HG03460 (cell line): ENCODE measurements around the gene RFTN1.

Experiments used
- ATAC-seq: cut with Tn5 transposase; IDR thresholded peaks from one replicate; pipeline ENCODE4 v1.9.1; 2021; ENCODE audit not compliant: unreplicated experiment

RFTN1 gene

DNA sequence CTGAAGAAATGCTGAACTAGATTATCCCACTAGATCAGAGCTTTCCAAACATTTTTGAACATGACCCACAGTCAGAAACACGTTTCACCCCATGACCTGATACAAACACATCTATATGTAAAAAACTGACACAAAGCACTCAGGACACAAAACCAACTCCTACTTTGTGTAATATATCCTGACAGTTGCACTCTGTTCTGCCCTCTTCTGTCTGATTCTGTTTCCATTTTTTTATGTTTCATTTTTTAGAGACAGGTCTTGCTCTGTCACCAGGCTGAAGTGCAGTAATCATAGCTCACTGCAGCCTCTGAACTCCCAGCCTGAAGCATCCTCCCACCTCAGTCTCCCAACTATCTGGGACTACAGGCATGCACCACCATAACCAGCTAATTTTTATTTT is 15.8 kb upstream of the RFTN1 start:
- ATAC-seq: no peak

GRCh38 chr3:16528581-16528993 is 15.1 kb upstream of the RFTN1 start:
- ATAC-seq: no peak

GRCh38 chr3:16528106-16528505 is 14.6 kb upstream of the RFTN1 start:
- no peak for ATAC-seq

DNA sequence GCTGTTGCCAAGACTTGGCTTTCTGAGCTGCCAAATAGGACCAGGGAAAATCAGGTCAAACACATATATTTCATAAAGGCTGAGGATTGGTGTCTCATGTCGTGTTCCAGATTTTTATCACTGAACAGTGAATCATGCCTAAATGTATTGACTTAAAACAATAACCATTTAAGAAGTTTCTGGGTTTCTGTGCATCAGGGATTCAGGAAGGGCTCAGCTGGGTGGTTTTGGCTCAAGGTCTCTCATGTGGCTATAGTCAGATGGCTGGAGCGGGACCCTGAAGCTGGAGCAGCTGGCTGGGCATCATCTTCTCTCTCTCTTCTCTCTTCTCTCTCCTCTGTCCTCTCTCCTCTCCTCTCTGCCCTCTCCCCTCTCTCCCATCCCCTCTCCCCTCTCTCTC is 10.7 kb upstream of the RFTN1 start:
- no peak for ATAC-seq

- no peak for ATAC-seq
Observed at GRCh38 chr3:16523778-16524177, 10.3 kb upstream of the RFTN1 start.

GRCh38 chr3:16522834-16523233 is 9.3 kb upstream of the RFTN1 start:
- ATAC-seq: no peak

GRCh38 chr3:16520970-16521881 is 7.7 kb upstream of the RFTN1 start:
- ATAC-seq: peak; percentile 46

GRCh38 chr3:16520241-16520969 is 6.9 kb upstream of the RFTN1 start:
- no peak for ATAC-seq

DNA sequence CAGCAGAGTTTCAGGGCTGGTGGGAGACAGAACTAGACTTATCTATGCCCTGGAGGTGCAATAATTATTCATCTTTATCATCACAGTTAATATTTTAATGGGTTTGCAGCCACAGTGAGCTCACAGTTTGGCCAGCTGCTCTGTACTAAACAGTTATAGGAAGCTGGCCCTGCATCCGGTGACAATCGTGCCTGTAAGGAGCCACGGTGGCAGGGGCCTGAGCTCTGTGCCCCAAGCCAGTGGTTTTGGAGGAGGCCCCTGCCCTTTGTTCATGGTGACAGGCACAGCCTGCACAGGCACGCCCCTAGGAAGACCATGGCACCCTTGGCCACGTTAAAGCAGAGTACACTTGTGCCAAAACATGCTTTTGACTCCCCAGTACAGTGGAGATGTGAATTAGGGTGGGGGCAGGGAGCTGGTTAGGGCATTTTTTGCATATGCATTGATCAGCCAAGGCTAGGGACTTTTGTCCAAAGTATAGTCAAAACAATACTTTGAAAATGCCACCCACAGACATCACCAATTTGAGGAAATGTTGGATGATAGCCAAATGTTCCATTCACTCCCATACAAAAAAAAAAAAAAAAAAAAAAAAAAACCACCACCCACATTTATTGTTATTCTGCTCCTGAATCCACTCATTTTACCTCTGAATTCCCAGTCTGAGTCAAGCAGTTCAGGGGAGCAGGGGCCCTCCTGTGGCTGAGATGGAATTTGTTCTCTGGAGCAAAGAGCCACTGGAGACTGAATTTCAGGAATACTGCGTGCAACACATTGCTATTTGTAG is 3.4 kb upstream of the RFTN1 start:
- ATAC-seq: no peak

DNA sequence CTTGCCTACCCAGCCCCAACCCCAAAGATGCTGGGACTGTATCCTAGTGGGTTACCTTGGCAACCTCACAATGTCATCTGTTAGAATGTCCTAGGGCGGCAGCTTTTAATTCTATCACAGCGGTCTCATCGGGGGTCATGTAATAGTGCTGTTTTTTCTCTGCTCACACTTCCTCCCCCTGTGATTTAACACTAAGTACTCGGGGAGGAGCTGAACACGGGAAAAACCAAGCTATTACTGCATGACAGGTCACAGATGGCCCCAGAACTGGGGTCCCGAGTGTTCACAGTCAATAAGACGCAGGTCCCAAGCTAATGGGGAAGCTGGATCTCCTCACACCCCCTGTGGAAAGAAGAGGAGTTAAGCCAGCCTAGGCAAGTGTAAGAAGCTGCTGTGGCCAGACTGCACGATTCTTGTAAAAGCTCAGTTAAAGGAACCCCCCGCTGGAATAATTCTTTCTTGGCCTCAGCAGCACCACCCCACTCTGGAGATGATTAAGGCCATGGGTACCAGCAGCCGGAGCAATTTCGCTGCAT is 2.5 kb upstream of the RFTN1 start:
- ATAC-seq: no peak

DNA sequence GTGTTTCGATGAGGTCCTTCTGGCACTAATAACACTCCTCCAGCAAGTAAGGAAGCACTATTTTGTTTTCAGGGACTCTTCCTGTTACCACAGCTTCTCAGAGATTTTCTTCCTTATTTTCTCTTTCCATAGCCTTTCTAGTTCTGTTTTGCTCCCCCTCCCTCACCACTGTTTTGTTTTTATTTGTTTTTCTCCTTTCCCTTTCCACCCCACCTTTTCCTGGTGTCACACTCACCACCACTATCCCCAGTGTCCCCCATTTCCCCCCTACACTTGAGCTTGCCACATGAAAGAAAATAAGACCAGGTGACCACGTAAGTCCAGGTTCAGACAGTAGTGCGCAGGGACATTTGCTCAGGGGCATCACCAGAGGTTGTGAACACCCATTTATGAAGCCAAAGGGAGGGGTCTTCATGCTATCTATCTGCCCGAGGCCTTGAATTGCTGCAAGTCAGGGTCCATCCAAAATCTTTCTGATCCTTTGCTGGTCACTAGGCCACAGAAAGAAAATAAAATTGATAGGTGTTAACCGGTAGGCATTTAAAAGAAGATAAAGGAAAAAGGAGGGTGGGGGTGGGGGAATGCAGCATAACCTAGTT is 1.4 kb upstream of the RFTN1 start:
- no peak for ATAC-seq

- no peak for ATAC-seq
Observed at GRCh38 chr3:16514021-16514700, 662 bp upstream of the RFTN1 start.

DNA sequence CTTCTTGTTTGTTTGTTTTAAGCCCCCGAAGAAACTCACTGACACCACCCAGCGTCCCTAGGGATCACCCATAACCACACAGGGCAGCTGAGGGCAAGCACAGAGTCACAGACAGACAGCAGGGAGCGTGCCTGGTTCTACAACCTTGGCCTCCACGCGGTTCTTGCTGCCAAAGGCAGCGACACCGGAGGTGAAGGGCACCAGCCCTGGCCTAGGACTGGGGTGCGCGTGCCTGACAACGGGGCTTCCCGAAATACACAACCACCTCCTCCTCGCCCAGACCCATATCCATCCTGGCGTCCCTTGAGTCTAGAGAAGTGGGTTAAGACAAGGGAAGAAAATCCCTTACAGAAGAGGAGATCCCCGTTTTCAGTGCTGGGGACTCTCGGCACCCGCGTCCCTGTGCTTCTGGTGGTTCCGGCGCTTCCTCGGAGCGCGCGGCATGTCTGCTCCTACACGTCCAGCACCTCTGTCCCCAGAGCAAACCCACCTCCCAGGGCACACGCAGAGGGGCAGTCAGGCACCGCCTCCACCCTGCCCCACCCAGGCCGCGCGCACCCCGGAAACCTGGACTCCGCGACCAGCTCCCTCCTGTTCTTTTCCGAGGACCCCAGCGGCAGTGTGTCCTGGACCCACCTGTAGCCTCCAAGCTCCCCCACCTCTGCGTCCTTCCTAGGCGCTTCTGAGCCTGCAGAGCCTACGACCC is 911 bp downstream of the RFTN1 start:
- peak; percentile 8 for ATAC-seq

- peak; percentile 41 for ATAC-seq
Observed at GRCh38 chr3:16511681-16512434, 1.6 kb downstream of the RFTN1 start.

GRCh38 chr3:16510620-16511319 is 2.7 kb downstream of the RFTN1 start:
- peak; percentile 11 for ATAC-seq

DNA sequence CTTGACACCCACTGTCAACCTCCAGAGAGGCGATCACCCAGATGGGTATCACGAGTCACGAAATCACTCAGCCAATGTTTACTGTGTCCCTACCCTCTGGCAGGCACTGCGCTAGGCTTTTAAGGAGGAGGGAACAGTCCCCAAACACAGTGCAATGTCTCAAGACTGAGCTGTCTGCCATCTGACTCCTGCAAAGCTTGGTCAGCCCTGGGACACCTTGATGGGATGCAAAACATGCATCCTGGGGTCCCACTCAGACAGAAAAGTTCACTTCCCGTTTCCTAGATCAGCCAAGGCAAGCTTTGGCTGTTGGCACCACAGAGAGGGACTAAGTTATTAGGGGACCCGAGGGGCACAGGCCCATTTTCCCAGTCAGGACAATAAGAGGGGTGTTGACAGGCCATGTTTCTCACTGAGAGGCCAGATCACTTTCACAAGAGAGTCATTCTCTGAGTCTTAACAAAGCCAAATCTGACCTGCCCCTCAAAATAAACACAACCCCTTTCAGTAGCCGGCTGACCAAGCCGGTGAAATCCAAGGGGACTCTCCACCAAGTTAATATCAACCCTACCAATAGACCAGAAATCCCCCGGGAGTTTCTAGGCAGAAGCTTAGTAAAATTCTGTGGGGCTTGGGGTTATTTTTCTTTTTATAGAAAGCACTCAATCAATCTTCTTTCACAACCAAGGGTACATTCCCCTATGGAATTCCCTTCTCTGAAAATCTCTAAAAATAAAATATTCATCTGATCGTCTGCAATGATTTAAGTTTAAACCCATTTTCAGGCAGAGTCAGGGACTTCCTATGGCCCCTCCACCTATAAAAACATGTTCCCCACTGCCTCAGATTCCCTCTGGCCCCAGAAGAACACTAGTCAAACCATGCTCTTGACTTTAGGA is 3.5 kb downstream of the RFTN1 start:
- ATAC-seq: peak; percentile 30

DNA sequence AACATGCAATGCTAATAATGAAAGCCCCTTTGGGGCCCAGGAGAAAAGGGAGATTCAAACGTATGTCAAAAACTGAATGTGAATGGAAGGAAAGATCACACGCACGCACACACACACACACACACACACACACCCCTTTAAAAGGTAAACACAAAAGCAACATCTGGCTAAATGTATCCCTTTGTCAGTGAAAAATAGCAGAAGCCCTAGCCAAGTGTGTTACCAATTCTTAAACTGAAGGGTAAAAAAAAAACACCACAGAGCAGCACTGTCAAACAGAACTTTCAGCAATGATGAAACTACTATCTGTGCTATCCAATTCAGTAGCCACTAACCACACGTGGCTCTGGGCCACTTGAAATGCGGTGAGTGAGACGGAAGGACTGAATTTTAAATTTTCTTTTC is 4.9 kb downstream of the RFTN1 start:
- ATAC-seq: no peak
